Body of pancreas (tissue), 4 donors: ENCODE results near the gene PLEKHG5. TPM values are rescaled to one million over a fixed set of nuclear protein-coding genes. Genes with fewer than 3 reads are reported as not detected.

Experiments
- ATAC-seq: fragments of 150-250 bp; one replicate; pipeline ENCODE4 v1.9.1; 2016
- DNase-seq, 4 donors: peaks; one replicate each; pipeline ENCODE4 v3.0.0-alpha.2; 2019
- H3K27ac ChIP-seq, 4 donors: fragments of 200-600 bp; sonication (generic); 1 replicate in 3 of 4; 2 replicates in 1 of 4; pipeline versions ENCODE4 v1.5.1 to v1.6.1; 2016 to 2019; ENCODE audit warnings: mild to moderate bottlenecking in 1 of 4, mixed read lengths in 1 of 4, moderate library complexity in 1 of 4
- H3K27me3 ChIP-seq, 2 donors: fragments of 200-600 bp; sonication (generic); one replicate each; pipeline ENCODE4 v1.6.0; 2016; ENCODE audit warnings: mild to moderate bottlenecking in 1 of 2
- H3K36me3 ChIP-seq, 2 donors: fragments of 200-600 bp; sonication (generic); replicated peaks in 1 of 2; 2 replicates each; pipeline ENCODE4 v1.5.1; 2016; ENCODE audit warnings: low read depth in 2 of 2; ENCODE audit not compliant: insufficient read depth in 1 of 2
- H3K4me1 ChIP-seq: fragments of 200-600 bp; sonication (generic); one replicate; pipeline ENCODE4 v1.6.0; 2016
- H3K4me3 ChIP-seq, 2 donors: fragments of 200-600 bp; sonication (generic); 1 replicate in 1 of 2; 2 replicates in 1 of 2; pipeline ENCODE4 v1.5.1; 2016 to 2019
- H3K9me3 ChIP-seq, 3 donors: fragments of 200-600 bp; sonication (generic); 1 replicate in 2 of 3; 2 replicates in 1 of 3; pipeline ENCODE4 v1.5.1; 2016
- CTCF ChIP-seq, 7 experiments: fragments of 450-650 bp in 4 of 7; fragments of 200-600 bp in 3 of 7; sonication (generic) in 3 of 7; IDR thresholded peaks; one replicate each; pipeline ENCODE4 v1.5.1; 2016 to 2019; ENCODE audit warnings: antibody characterized with exemption in 7 of 7
- POLR2A ChIP-seq, 3 donors: fragments of 450-650 bp; IDR thresholded peaks; one replicate each; pipeline ENCODE4 v1.6.1; 2016; ENCODE audit warnings: antibody characterized with exemption in 3 of 3, mild to moderate bottlenecking in 2 of 3
- WGBS, 2 donors: methylation state at CpG; one replicate each; pipeline ENCODE4 v1.1.5; 2017; 5-methylcytosine and 5-hydroxymethylcytosine counted together
- intact Hi-C: fragments of 100-400 bp; cut with DNase I; formaldehyde crosslinking; loops from one replicate; pipeline ENCODE4 v1.15.1; 2023
- total RNA-seq, 2 donors: library from RNA; depleted of rRNA; stranded (reverse); fragments of >200 nt; gene quantifications; one replicate each; pipeline ENCODE4 v1.1.0, GENCODE V29; 2016

The PLEKHG5 gene
- total RNA-seq, 2 donors from 2014 or later: 5.2 to 8.6 TPM

GRCh38 chr1:6534248-6534822, 42.9 kb upstream of the PLEKHG5 start:
- Histone ChIP-seq H3K4me1 (no peaks in the 10 kb centered on the region), H3K27ac (no peak overlapping the region), H3K4me3 (no peak overlapping the region), H3K36me3 (peaks cover 15 to 22% of the 10 kb centered on the region in 2 donors), H3K9me3 (no peaks in the 10 kb centered on the region), H3K27me3 (no peaks in the 10 kb centered on the region)
- intact Hi-C loops: no loop called here
- TF ChIP-seq POLR2A (IDR thresholded peaks at IDR 0.05): no peak
- TF ChIP-seq CTCF (IDR thresholded peaks at IDR 0.05): no peak
- no peak for ATAC-seq
- no peak for DNase-seq
- WGBS, 2 donors: 81 to 85% methylated on average over 7 to 8 of the region's 8 CpGs

GRCh38 chr1:6531996-6532395, 40.5 kb upstream of the PLEKHG5 start:
- Histone ChIP-seq H3K4me1 (no peaks in the 10 kb centered on the region), H3K9me3 (no peaks in the 10 kb centered on the region), H3K4me3 (no peak overlapping the region), H3K27ac (no peak overlapping the region), H3K36me3 (peaks cover 23 to 31% of the 10 kb centered on the region in 2 donors), H3K27me3 (no peaks in the 10 kb centered on the region)
- ATAC-seq (no peak), DNase-seq (no peak)
- 82 to 83% methylated on average over 5 of the region's 5 CpGs for WGBS, 2 donors
- TF ChIP-seq CTCF (IDR thresholded peaks at IDR 0.05) (no peak), POLR2A (IDR thresholded peaks at IDR 0.05) (no peak)
- intact Hi-C loops: no loop called here

- Histone ChIP-seq H3K9me3 (no peaks in the 10 kb centered on the region), H3K4me3 (no peak overlapping the region), H3K27me3 (no peaks in the 10 kb centered on the region), H3K36me3 (peaks cover 23 to 39% of the 10 kb centered on the region in 2 donors), H3K4me1 (no peaks in the 10 kb centered on the region), H3K27ac (no peak overlapping the region)
- DNase-seq (no peak), ATAC-seq (no peak)
- 94 to 97% methylated on average over 13 of the region's 13 CpGs for WGBS, 2 donors
- intact Hi-C loops: no loop called here
- no peak for TF ChIP-seq CTCF (IDR thresholded peaks at IDR 0.05)
These were observed 39.2 kb upstream of the PLEKHG5 start for GRCh38 chr1:6530504-6531160.

- WGBS, 2 donors: 88 to 89% methylated on average over 6 to 7 of the region's 7 CpGs
- H3K4me1 ChIP-seq: no peaks in the 10 kb centered on the region
- intact Hi-C loops: no loop called here
- ATAC-seq (no peak), DNase-seq (no peak)
- no peak for TF ChIP-seq POLR2A (IDR thresholded peaks at IDR 0.05)
- H3K9me3 ChIP-seq: no peaks in the 10 kb centered on the region
- no peak overlapping the region for H3K27ac ChIP-seq
- peaks cover 23 to 43% of the 10 kb centered on the region in 2 donors for H3K36me3 ChIP-seq
- no peaks in the 10 kb centered on the region for H3K27me3 ChIP-seq
- no peak overlapping the region for H3K4me3 ChIP-seq
These were observed 37.0 kb upstream of the PLEKHG5 start for GRCh38 chr1:6528492-6528891.

- Histone ChIP-seq H3K27ac (no peak overlapping the region), H3K4me3 (no peak overlapping the region), H3K27me3 (no peaks in the 10 kb centered on the region), H3K4me1 (no peaks in the 10 kb centered on the region), H3K36me3 (peaks cover 8 to 27% of the 10 kb centered on the region in 2 donors), H3K9me3 (no peaks in the 10 kb centered on the region)
- WGBS, 2 donors: 78 to 91% methylated on average over 4 to 11 of the region's 11 CpGs
- intact Hi-C loops: no loop called here
- no peak for ATAC-seq
- TF ChIP-seq CTCF (IDR thresholded peaks at IDR 0.05): no peak
- DNase-seq: no peak
These were observed 34.8 kb upstream of the PLEKHG5 start for GRCh38 chr1:6526316-6526715.
